Thoracic aorta endothelial cell (primary cell): Measurements from ENCODE around the gene FLACC1. TPM values are rescaled to one million over a fixed set of nuclear protein-coding genes. Genes with fewer than 3 reads are reported as not detected.

Experiments
- total RNA-seq: library from RNA; depleted of rRNA; stranded (reverse); fragments of >200 nt; gene quantifications from 2 replicates; pipeline ENCODE4 v1.2.3, GENCODE V29; 2012

The FLACC1 gene, protein sequence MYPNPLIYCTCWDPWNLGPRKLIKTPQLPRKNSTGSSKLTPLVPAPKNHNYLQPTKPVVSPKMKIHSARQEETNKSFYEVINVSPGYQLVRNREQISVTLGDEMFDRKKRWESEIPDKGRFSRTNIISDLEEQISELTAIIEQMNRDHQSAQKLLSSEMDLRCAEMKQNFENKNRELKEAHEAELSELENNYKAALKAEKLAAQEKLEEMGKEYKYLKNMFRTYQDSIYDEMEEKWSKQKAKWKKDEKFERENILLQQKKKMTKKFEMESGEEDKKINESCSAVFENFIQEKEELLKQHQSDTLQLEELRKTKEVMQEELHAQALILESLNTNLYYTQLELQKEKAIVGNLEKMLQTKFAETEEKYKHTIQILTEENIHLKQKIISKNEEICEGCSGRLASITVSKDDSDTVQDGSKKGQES
- 0.93 and 2.3 TPM in 2 replicates for total RNA-seq

GRCh38 chr2:201357221-201357620, at the start of gene FLACC1:
FLACC1 (minus strand) TSS chr2:201357345; CDS start chr2:201351404, 5,941 bp downstream.

DNA sequence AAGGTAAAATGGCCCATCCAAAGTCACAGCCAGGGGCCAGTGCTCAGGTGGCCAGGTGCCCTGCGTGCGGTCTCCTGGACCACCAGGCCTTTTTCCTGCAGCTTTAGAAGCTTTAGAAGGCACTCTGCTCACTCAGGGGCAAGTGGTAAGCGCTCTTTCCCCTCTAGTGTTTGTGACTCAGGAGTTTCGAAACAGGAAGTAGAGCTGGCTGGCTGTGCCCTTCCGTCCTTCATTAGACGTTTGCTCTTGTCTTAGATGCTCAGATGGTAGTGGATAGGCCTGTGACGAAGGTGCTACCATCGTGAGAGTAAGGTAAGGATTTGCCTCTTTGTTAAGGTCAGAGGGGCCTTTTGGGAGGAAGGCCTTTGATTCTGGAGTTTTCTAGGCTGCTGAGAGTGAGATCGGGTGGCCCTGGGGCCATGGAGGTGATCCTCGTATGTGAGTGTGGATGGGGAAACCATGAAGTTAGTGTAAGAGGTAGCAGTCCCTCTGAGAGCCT, 96.8 kb downstream of the FLACC1 start, which contains the start of gene CASP8:
Gene CASP8, plus strand, starts transcription at position 235 of the 499 bp plus-strand sequence. CDS start 5,951 bp downstream, outside the sequence.

Other genes starting within 250 kb of the FLACC1 start
- gene CFLAR, start 241.2 kb downstream of the FLACC1 start, total RNA-seq: 385 and 532 TPM in 2 replicates
- 38.4 and 53.3 TPM in 2 replicates for gene CASP10, start 174.2 kb downstream of the FLACC1 start, total RNA-seq
- gene CASP8, start 96.8 kb downstream of the FLACC1 start, total RNA-seq: 16.2 and 17.2 TPM in 2 replicates
- gene TRAK2, start 94.1 kb upstream of the FLACC1 start, total RNA-seq: 43.2 and 48.5 TPM in 2 replicates
- gene STRADB, start 94.4 kb upstream of the FLACC1 start, total RNA-seq: 28.6 and 39.9 TPM in 2 replicates